Inferior parietal cortex (tissue), 1 donor: ENCODE data around the gene ZNF197.
"Not testable (repeated sequence)": the region's sequence is repeated elsewhere in the genome, so short reads cannot be mapped to it uniquely, and the experiment has no call there.

Experiments
- DNase-seq: peaks from one replicate; pipeline ENCODE4 v3.0.0-alpha.2; 2016; ENCODE audit errors: extremely low spot score

The ZNF197 gene

DNA sequence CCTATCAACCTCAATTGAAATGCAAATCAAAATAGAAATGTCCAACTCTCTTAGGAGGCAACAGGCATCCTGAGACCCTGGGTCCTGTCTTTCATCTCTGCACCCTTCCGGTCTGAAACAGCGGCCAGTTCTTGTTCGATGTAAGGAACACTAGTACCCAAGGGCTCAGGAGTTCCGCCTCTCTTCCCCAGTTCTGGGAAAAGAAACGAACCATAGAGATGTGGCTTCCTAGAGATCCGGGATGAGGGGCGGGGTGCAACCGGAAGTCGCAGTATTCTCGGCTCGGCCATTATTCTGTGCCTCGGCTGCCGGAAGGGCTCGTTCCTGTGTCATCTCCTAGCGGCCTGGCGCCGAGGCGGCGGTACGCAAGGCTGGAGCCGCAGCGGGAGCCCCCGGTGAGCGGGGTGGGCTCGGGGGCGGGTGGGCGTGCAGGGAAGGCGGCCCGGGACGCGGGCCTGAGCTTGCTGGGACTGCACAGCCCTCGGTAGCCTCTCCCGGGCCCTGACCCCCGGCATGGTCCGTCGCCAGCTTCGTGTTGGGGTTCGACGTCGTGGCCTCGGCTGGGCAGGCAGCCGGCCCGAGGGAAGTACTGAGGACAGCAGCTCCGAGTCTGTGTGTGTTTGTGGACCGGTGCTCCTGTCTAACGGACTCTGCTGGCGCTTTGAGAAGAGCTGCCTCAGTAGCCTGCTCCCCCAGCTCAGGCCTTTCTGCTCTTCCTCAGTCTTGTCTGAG is at the start of gene ZNF197:
Gene ZNF197 (plus strand): TSS at position 288 of the 732 bp plus-strand sequence. CDS start 4,119 bp downstream, outside the sequence.
- peak; percentile 93 for DNase-seq

DNA sequence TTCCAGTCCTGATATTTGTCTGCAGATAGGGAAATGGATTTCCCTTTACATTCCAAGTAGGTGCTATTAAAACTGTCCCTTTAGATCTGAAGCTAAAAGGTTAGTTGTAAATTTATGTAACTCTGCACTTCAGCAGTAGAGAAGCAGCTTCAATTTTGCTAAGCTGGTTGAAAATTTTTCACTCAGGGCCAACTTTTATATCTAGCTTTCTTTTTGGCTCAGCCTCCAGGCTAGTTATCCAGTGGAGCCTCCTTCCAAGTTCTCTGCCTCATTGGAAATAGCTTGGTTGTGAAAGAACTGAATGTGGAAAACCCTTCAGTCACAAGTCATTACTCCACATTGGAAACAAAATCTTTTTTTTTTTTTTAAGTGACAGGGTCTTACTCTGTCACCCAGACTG is 48.2 kb upstream of the ZNF197 start:
- DNase-seq, result no peak

GRCh38 chr3:44577354-44577952 is 47.4 kb upstream of the ZNF197 start:
- not testable (repeated sequence) for DNase-seq

GRCh38 chr3:44578316-44578715 is 46.5 kb upstream of the ZNF197 start:
- not testable (repeated sequence) for DNase-seq

DNA sequence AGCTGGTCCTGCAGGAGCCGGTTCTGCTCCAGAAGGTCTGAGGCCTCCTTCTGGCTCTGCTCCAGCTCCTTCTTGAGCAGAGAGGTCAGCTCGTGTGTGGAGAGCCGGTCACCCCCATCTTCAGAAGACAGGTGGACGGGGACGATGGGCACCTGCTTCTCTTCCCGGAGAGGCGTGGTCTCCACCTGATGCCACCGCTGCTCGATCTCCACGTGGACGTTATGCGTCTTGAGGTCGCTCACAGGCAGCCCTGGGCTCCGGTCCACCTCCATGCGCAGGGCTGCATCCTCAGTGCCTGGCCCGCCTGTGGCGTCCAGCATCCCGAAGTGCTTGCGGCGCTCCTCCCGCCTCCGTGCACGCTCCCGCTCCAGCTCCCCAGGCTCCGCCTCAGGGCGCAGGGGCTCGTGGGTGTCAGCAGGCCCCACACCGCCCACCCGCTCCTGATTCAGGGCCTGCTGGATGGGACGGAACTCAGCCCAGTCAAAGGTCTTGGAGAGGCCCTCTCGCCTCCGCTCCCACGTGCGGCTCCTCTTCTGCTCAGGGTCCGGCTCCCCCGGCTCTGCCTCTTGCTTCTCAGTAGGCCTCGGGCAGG is 45.8 kb upstream of the ZNF197 start:
- not testable (repeated sequence) for DNase-seq

DNA sequence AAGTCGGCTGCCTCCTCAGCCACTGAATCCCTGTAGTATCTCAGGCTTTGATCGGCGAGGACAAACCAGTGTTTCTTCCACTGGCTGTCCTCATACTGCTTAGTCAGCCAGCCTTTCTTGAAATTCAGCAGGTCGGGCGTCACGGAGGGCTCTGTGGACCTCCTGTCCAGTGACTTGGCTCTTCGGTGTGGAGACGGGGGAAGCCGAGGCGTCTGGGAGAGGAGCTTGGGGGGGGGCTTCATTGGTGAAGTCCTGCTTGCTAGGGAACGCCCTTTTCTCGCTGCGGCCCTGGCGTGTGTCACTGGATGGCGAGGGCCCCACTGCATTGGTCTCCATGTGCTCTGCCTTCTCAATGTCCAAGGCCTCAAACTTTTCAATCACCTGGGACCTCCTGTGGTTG is 45.1 kb upstream of the ZNF197 start:
- DNase-seq, result not testable (repeated sequence)

DNA sequence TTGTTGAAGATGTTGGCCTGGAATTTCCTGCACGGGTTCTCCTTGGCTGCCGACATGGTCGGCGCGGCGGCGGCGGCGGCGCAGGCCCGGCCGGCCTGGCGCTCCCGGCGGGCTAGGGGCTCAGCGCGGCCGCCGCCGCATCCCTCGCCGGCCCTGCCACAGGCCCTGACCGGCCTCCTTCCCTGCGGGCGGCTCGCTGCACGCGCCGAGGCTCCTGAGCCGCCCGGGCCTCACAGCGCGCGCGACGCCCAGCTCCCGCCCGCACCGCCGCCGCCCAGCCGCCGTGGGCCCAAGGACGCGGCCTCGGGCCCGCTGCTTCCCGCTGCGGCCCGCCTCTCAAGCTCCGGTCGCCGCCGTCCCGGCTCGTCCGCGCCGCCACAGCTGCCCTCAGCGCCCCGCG is 43.9 kb upstream of the ZNF197 start:
- DNase-seq, result not testable (repeated sequence)

DNA sequence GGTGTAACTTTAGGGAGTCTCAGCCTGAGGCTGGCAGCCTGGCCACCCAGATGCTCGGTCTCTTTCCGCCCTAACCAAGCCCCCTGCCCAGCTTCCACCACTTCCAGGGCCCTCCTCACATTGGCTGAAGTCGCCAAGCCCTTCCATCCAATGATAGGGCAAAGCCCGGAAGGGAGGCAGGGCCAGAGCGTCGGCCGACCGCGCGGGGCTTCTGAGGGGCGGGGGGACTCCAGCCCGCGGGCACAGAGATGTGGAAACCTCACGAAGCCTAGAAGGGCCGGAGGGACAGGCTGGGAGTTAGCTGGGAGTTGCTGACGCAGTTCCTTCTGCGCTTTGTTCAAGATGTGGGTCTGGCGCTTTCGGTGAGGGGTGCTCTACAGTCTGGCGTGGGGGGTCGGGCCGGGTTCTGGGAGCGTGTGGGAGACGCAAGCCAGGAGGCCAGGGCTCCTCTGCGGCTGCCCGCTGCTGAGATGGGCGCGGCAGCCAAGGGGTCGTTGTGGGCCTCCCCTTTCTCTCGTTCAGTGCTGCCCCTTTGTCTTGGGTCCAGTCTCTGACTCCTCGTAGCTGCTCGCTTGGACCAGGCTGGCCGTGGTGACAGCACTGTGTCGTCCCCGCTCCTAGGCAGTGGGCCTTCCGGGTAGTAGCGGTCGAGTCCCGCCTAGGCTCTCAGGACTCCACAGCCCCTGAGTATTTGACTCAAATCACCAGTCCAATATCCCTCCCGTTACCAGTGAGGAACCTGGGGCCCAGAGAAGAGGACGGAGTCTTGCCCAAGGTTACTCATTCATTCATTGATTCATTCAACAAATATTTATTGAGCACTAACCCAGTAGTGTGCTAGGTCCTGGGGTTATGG is 40.0 kb upstream of the ZNF197 start, which contains the start of gene ZNF660:
Gene ZNF660 (plus strand): TSS at position 319 of the 856 bp plus-strand sequence. CDS start 9,230 bp downstream, outside the sequence.
- peak; percentile 62 for DNase-seq

DNA sequence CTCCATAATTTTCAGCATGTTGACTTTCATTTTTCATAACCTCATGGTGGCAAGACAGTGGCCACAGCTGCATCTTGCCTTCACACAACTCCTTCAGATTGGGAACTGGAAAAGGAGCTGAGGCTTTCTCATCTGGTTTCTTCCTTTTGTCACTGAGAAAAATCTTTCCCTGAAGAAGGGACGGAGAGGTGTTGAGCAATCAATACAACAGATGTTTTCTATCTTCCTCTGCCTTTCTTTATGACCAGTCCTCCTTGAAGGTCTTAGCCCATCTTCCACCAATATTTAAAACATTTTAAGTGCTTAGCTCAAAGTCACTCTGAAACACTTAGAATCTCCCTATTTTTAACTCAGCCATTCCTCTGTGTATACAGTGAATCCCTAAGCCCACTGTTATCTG is 28.2 kb upstream of the ZNF197 start:
- no peak for DNase-seq

DNA sequence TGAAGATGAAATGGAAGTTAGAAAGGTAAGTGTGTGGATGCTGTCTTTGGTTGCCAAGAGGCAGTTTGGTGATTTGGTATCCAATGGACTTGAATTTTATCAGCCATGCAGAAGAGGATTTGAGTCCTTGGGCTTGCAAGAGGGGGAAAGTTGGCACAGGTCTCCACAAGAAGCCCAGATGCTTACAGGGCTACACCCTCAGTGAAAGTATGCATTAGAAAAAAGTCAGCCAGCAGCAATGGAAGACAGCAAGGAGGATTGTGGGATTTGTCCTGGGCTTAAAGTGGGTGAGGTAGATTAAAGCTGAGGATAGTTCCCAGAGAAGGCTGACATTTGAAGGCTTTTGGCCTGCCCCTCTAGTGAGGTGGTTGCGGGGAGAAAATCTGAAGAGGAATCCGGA is 23.1 kb upstream of the ZNF197 start:
- no peak for DNase-seq

GRCh38 chr3:44612678-44613077 is 12.2 kb upstream of the ZNF197 start:
- no peak for DNase-seq

DNA sequence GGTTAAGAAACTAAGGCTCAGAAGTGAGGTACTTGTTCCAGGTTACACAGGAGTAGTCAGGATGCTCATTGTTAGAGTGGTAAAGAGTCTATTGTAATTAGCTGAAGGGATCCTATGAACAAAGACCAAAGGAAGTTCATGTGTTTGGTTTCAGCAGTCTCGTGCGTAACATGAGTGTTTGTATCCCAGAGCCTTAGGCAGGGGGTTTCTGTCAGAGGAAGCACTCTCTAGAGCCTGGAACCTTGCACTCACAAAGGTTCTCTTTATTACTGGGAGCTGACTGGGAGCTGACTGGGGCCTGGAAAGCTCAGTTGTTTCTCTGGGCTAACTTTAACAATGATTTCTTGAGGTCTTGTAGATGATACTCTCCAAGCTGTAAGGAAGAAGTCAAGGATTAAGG is 3.9 kb downstream of the ZNF197 start:
- no peak for DNase-seq

GRCh38 chr3:44632193-44632592 is 7.4 kb downstream of the ZNF197 start:
- DNase-seq, result no peak

DNA sequence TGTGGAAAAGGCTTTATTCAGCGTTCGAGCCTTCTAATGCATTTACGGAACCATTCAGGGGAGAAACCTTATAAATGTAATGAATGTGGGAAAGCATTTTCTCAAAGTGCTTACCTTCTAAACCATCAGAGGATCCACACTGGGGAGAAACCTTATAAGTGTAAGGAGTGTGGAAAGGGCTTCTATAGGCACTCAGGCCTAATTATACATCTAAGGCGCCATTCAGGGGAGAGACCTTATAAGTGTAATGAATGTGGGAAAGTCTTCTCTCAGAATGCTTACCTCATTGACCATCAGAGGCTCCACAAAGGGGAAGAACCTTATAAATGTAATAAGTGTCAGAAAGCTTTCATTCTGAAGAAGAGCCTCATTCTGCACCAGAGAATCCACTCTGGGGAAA is 17.5 kb downstream of the ZNF197 start:
- no peak for DNase-seq

GRCh38 chr3:44643024-44643423 is 18.2 kb downstream of the ZNF197 start:
- DNase-seq, result no peak

DNA sequence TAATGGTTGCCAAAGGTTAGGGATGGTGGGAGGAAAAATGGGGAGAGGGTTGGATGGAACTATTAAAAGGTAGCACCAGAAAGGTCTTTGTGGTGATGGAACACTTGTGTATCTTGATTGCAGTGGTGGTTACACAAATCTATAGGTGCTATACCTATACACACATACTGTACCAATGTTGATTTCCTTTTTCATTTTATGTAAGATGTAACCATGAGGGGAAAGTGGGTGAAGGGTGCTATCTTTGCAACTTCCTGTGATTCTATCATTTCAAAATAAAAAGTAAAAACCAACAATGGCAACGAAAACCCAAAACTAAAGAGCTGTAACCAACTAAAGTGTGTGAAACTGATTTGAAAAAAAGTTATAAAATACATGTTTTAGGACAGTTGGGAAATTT is 22.9 kb downstream of the ZNF197 start:
- no peak for DNase-seq

DNA sequence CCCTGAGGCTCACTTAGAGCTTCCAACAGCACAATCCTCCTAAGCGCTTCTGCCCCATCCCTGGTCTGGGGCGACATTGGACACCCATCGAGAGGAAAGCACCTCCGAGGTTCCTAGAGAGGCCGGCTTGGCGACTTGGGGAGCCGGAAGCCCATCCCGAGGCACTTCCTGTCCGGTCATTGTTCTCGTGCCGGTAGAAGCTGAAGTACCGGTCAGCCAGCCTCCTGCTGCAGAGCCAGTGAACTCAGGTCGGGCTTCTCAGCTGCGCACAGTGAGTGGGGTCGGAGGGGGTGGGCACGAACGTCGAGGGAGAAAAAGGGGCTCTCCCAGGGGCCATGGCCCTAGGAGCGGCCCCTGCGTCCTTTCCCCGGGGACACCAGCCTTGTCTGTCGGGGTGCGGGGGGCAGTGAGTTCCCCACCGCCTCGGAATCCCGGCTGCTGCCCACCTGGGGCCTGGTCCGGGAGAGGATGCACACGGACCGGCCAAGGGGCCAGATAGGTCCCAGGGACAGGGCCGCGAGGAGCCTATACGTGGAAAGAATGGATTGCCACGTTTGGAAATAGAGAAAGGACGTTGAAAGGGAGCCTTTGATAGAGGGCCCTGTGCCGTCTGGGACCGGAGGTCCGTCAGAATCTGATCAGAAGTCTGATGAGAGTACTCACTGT is 23.9 kb downstream of the ZNF197 start, which contains the start of gene ZNF35:
Gene ZNF35 (plus strand): TSS at position 169 of the 666 bp plus-strand sequence. CDS start 2,336 bp downstream, outside the sequence.
- DNase-seq, result peak; percentile 92

GRCh38 chr3:44649709-44650108 is 24.9 kb downstream of the ZNF197 start:
- no peak for DNase-seq

- no peak for DNase-seq
These were observed 29.2 kb downstream of the ZNF197 start for GRCh38 chr3:44654039-44654438.

- no peak for DNase-seq
These were observed 34.2 kb downstream of the ZNF197 start for GRCh38 chr3:44659015-44659414.

- DNase-seq, result no peak
These were observed 34.6 kb downstream of the ZNF197 start for GRCh38 chr3:44659434-44659833.
